PC-9 (cell line): ENCODE measurements around the gene PGAM5. TPM values are rescaled to one million over a fixed set of nuclear protein-coding genes. Genes with fewer than 3 reads are reported as not detected.

Experiments used
- BruUV-seq: library from RNA; stranded (reverse); fragments of 400-500 nt; replicated peaks from 2 replicates; lab custom pipeline; 2021; lab: Mats Ljungman, UMichigan
- CTCF ChIA-PET: fragments of 300-600 bp; sonication (Branson Sonifier 250); formaldehyde crosslinking; loops from one replicate; lab custom pipeline; 2022; ENCODE audit warnings: antibody characterized with exemption; lab: Charles Lee
- POLR2A ChIA-PET: fragments of 300-600 bp; sonication (Branson Sonifier 250); formaldehyde crosslinking; loops from one replicate; lab custom pipeline; 2022; ENCODE audit warnings: antibody characterized with exemption; ENCODE audit not compliant: unreplicated experiment; lab: Charles Lee
- DNase-seq, 2 experiments: peaks; one replicate each; pipeline versions ENCODE4 v3.0.0 to v3.0.0-alpha.2; 2015 to 2022; ENCODE audit warnings: mixed read lengths in 1 of 2
- H2AFZ ChIP-seq: fragments of 200-600 bp; sonication (generic); 2 replicates; pipeline ENCODE4 v1.8.1; 2017; ENCODE audit warnings: antibody characterized with exemption
- H3F3A ChIP-seq: fragments of 200-600 bp; sonication (generic); 2 replicates; pipeline ENCODE4 v1.8.1; 2017; ENCODE audit warnings: antibody characterized with exemption, mild to moderate bottlenecking, low read depth; ENCODE audit not compliant: insufficient read depth
- H3K27ac ChIP-seq: fragments of 200-600 bp; sonication (generic); 2 replicates; pipeline ENCODE4 v1.6.1; 2016; ENCODE audit warnings: mixed run types
- H3K27me3 ChIP-seq: fragments of 200-600 bp; sonication (generic); 2 replicates; pipeline ENCODE4 v1.6.1; 2016; ENCODE audit warnings: low read depth, mixed run types; ENCODE audit not compliant: insufficient read depth
- H3K36me3 ChIP-seq: fragments of 200-600 bp; sonication (generic); 2 replicates; pipeline ENCODE4 v1.6.1; 2016; ENCODE audit warnings: low read depth, mixed run types
- H3K4me1 ChIP-seq: fragments of 200-600 bp; sonication (generic); replicated peaks from 2 replicates; pipeline ENCODE4 v1.6.1; 2016; ENCODE audit warnings: mixed run types; ENCODE audit not compliant: insufficient read depth
- H3K4me2 ChIP-seq: fragments of 200-600 bp; sonication (generic); 2 replicates; pipeline ENCODE4 v1.6.1; 2017; ENCODE audit warnings: mixed run types
- H3K4me3 ChIP-seq: fragments of 200-600 bp; sonication (generic); 2 replicates; pipeline ENCODE4 v1.6.1; 2016; ENCODE audit warnings: mixed run types
- H3K79me2 ChIP-seq: fragments of 200-600 bp; sonication (generic); 2 replicates; pipeline ENCODE4 v1.6.1; 2017; ENCODE audit warnings: low read depth, mixed run types
- H3K9me2 ChIP-seq: fragments of 200-600 bp; sonication (generic); 2 replicates; pipeline ENCODE4 v1.8.1; 2017; ENCODE audit warnings: mild to moderate bottlenecking; ENCODE audit not compliant: insufficient read depth
- H3K9me3 ChIP-seq: fragments of 200-600 bp; sonication (generic); 2 replicates; pipeline ENCODE4 v1.8.1; 2016; ENCODE audit warnings: low read depth; ENCODE audit not compliant: insufficient read depth
- H4K20me1 ChIP-seq: fragments of 200-600 bp; sonication (generic); 2 replicates; pipeline ENCODE4 v1.8.1; 2017; ENCODE audit not compliant: insufficient read depth
- CTCF ChIP-seq: fragments of 200-600 bp; sonication (generic); conservative IDR thresholded peaks from 2 replicates; pipeline ENCODE4 v1.6.1; 2017; ENCODE audit warnings: mixed run types, antibody characterized with exemption, mild to moderate bottlenecking, moderate library complexity
- EZH2 ChIP-seq: fragments of 200-600 bp; sonication (generic); IDR thresholded peaks from 2 replicates; pipeline ENCODE4 v1.8.0; 2017; ENCODE audit warnings: antibody characterized with exemption, low read depth
- intact Hi-C: fragments of 100-400 bp; cut with micrococcal nuclease; formaldehyde crosslinking; loops from one replicate; pipeline ENCODE4 v1.10.0; 2022; ENCODE audit not compliant: unreplicated experiment
- total RNA-seq: library from RNA; stranded (reverse); gene quantifications from 2 replicates; pipeline ENCODE4 v1.2.3, GENCODE V29; 2021

PGAM5 gene
- total RNA-seq, 1 experiment from 2014 or later = 59.0 TPM

GRCh38 chr12:132717531-132718387 is 7.1 kb downstream of the PGAM5 start:
- no peaks in the 10 kb centered on the region for H3K9me3 ChIP-seq
- H4K20me1 ChIP-seq = peaks cover 70% of the 10 kb centered on the region
- no peak overlapping the region for H2AFZ ChIP-seq
- H3K27ac ChIP-seq = no peak overlapping the region
- H3K4me1 ChIP-seq = peaks cover 2% of the 10 kb centered on the region; the same call in 1 of the 2 replicates
- no peaks in the 10 kb centered on the region for H3K27me3 ChIP-seq
- DNase-seq = no peak
- H3F3A ChIP-seq = peaks cover 47% of the 10 kb centered on the region
- TF ChIP-seq CTCF = no peak
- no peak for TF ChIP-seq EZH2
- no peak overlapping the region for H3K4me2 ChIP-seq
- peaks cover 22% of the 10 kb centered on the region; the same call in 1 of the 2 replicates for H3K36me3 ChIP-seq
- intact Hi-C loops = no loop called here
- peaks cover 19% of the 10 kb centered on the region for H3K79me2 ChIP-seq
- BruUV-seq = no TSS peak
- POLR2A ChIA-PET = no interaction called here
- no peak overlapping the region for H3K4me3 ChIP-seq
- H3K9me2 ChIP-seq = no peaks in the 10 kb centered on the region
- CTCF ChIA-PET = no interaction called here

GRCh38 chr12:132718644-132719043 is 8.0 kb downstream of the PGAM5 start:
- H3F3A ChIP-seq = peaks cover 48% of the 10 kb centered on the region
- BruUV-seq = no TSS peak
- no peaks in the 10 kb centered on the region for H3K4me1 ChIP-seq
- intact Hi-C loops = no loop called here
- peaks cover 10% of the 10 kb centered on the region for H3K79me2 ChIP-seq
- H3K27me3 ChIP-seq = no peaks in the 10 kb centered on the region
- no peaks in the 10 kb centered on the region for H3K9me2 ChIP-seq
- no peak overlapping the region for H2AFZ ChIP-seq
- ChIA-PET CTCF (no interaction called here), POLR2A (no interaction called here)
- peaks cover 24% of the 10 kb centered on the region for H3K36me3 ChIP-seq
- H3K4me3 ChIP-seq = no peak overlapping the region
- H4K20me1 ChIP-seq = peaks cover 67% of the 10 kb centered on the region
- TF ChIP-seq EZH2 = no peak
- no peak for TF ChIP-seq CTCF
- no peak overlapping the region for H3K4me2 ChIP-seq
- no peak for DNase-seq
- no peak overlapping the region for H3K27ac ChIP-seq
- H3K9me3 ChIP-seq = no peaks in the 10 kb centered on the region

GRCh38 chr12:132719141-132719953 is 8.7 kb downstream of the PGAM5 start:
- Histone ChIP-seq H2AFZ (no peak overlapping the region), H3K27me3 (no peaks in the 10 kb centered on the region), H3K36me3 (peaks cover 20% of the 10 kb centered on the region), H3K9me3 (no peaks in the 10 kb centered on the region), H3K4me1 (no peaks in the 10 kb centered on the region), H3K27ac (no peak overlapping the region), H3K4me3 (no peak overlapping the region), H3K9me2 (no peaks in the 10 kb centered on the region), H3K4me2 (no peak overlapping the region), H4K20me1 (peaks cover 62% of the 10 kb centered on the region), H3K79me2 (peaks cover 3% of the 10 kb centered on the region), H3F3A (peaks cover 55% of the 10 kb centered on the region)
- no TSS peak for BruUV-seq
- TF ChIP-seq EZH2 (no peak), CTCF (no peak)
- ChIA-PET CTCF (no interaction called here), POLR2A (no interaction called here)
- intact Hi-C loops = no loop called here
- DNase-seq = no peak
